Panc1 (cell line): ENCODE data around the gene EAF2.

Experiments used
- POLR2AphosphoS5 ChIP-seq: IDR thresholded peaks from 2 replicates; pipeline ENCODE4 v1.6.1; 2012; ENCODE audit warnings: mild to moderate bottlenecking, low read depth, low read length, moderate library complexity
- SIN3A ChIP-seq: IDR thresholded peaks from 2 replicates; pipeline ENCODE4 v1.6.1; 2012; ENCODE audit warnings: low read depth, mild to moderate bottlenecking, low read length, moderate library complexity, borderline replicate concordance; ENCODE audit not compliant: insufficient read depth
- TCF7L2 ChIP-seq: IDR thresholded peaks from 2 replicates; pipeline ENCODE4 v1.6.1; 2011; ENCODE audit warnings: mild to moderate bottlenecking, low read depth, low read length, inconsistent platforms
- TF ChIP-seq, protein P1 (sequence below): fragments of 450-650 bp; IDR thresholded peaks from 2 replicates; pipeline ENCODE4 v1.5.1; 2017; ENCODE audit warnings: mild to moderate bottlenecking
- TF ChIP-seq, protein P2 (sequence below), 2 experiments: IDR thresholded peaks; 2 replicates each; pipeline ENCODE4 v1.6.1; 2011 to 2012; ENCODE audit warnings: low read depth in 2 of 2, control low read depth in 1 of 2, low read length in 1 of 2, mild to moderate bottlenecking in 1 of 2, moderate library complexity in 1 of 2; ENCODE audit not compliant: insufficient read depth in 1 of 2

DNA sequence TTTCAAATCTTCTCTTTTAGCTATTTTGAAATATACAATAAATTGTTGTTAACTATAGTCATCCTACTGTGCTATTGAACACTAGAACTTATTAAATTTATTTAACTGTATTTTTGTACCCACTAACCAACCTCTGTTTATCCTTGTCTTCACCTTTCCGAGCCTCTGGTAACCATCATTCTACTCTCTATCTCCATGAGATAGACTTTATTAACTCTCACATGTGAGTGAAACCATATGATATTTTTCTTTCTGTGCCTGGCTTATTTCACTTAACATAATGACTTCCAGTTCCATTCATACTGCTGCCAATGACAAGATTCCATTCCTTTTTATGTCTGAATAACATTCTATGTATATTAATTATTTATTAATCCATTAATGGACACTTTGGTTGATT is 43.4 kb downstream of the EAF2 start:
- TF ChIP-seq POLR2AphosphoS5 (no peak), SIN3A (no peak), TCF7L2 (no peak)
- TF ChIP-seq, protein P1, sequence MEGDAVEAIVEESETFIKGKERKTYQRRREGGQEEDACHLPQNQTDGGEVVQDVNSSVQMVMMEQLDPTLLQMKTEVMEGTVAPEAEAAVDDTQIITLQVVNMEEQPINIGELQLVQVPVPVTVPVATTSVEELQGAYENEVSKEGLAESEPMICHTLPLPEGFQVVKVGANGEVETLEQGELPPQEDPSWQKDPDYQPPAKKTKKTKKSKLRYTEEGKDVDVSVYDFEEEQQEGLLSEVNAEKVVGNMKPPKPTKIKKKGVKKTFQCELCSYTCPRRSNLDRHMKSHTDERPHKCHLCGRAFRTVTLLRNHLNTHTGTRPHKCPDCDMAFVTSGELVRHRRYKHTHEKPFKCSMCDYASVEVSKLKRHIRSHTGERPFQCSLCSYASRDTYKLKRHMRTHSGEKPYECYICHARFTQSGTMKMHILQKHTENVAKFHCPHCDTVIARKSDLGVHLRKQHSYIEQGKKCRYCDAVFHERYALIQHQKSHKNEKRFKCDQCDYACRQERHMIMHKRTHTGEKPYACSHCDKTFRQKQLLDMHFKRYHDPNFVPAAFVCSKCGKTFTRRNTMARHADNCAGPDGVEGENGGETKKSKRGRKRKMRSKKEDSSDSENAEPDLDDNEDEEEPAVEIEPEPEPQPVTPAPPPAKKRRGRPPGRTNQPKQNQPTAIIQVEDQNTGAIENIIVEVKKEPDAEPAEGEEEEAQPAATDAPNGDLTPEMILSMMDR: no peak
- TF ChIP-seq, protein P2, sequence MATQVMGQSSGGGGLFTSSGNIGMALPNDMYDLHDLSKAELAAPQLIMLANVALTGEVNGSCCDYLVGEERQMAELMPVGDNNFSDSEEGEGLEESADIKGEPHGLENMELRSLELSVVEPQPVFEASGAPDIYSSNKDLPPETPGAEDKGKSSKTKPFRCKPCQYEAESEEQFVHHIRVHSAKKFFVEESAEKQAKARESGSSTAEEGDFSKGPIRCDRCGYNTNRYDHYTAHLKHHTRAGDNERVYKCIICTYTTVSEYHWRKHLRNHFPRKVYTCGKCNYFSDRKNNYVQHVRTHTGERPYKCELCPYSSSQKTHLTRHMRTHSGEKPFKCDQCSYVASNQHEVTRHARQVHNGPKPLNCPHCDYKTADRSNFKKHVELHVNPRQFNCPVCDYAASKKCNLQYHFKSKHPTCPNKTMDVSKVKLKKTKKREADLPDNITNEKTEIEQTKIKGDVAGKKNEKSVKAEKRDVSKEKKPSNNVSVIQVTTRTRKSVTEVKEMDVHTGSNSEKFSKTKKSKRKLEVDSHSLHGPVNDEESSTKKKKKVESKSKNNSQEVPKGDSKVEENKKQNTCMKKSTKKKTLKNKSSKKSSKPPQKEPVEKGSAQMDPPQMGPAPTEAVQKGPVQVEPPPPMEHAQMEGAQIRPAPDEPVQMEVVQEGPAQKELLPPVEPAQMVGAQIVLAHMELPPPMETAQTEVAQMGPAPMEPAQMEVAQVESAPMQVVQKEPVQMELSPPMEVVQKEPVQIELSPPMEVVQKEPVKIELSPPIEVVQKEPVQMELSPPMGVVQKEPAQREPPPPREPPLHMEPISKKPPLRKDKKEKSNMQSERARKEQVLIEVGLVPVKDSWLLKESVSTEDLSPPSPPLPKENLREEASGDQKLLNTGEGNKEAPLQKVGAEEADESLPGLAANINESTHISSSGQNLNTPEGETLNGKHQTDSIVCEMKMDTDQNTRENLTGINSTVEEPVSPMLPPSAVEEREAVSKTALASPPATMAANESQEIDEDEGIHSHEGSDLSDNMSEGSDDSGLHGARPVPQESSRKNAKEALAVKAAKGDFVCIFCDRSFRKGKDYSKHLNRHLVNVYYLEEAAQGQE (IDR thresholded peaks at IDR 0.05; ENCODE audit: insufficient read depth in 1 of 2, low read depth in 2 of 2, low read length in 1 of 2): no peak
